ENCODE data around the gene BBIP1. TPM values are rescaled to one million over a fixed set of nuclear protein-coding genes. Genes with fewer than 3 reads are reported as not detected.
A peak's percentile ranks its signal among the peaks of the same experiment; 100 is the strongest.

BBIP1 gene
- total RNA-seq, 1 donor = 32.2 TPM

DNA sequence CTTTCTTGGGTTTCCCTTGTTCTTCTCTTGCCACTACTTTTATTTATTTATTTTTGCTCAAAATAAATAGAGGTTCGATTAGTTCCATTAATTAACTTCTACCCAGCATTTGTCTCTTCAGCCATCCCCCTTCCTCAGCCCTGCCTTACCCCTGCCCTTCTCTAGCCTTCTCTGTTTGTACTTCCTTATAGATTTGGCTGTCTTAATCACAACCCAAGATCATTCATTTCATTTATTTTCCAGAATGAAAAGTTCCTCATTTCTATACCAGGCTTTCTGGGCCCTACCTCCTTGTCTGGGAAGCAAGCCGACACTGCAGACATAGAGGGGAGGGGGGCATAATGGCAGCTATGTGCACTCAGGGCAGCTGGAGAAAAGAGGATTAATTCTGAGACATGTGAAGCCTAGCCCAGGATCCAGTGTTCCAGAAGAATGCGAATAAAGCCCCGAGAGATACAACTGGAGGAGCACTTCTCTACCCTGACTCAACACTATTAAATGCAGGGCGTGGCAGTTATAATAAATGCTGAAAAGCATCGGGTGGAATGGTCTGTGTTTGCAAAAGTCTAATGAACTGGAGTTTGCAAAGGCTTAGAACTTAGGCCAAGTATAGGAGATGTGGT, 53.7 kb downstream of the BBIP1 start:
- no peaks in the 10 kb centered on the region for H3K79me2 ChIP-seq (ENCODE audit: insufficient read depth, low read length)
- H3K27ac ChIP-seq (ENCODE audit: low read depth, low read length) = no peak overlapping the region
- no peaks in the 10 kb centered on the region for H3K36me3 ChIP-seq (ENCODE audit: insufficient read depth, low read length)
- no peaks in the 10 kb centered on the region for H3K9me3 ChIP-seq (ENCODE audit: low read depth, low read length)
- H3K4me3 ChIP-seq (ENCODE audit: insufficient read depth, low read length) = no peak overlapping the region
- H3K27me3 ChIP-seq (ENCODE audit: insufficient read depth, low read length) = no peaks in the 10 kb centered on the region
- peak overlapping the region; percentile 17 for H3K4me2 ChIP-seq (ENCODE audit: insufficient read depth, low read length)
- TF ChIP-seq, protein P1, sequence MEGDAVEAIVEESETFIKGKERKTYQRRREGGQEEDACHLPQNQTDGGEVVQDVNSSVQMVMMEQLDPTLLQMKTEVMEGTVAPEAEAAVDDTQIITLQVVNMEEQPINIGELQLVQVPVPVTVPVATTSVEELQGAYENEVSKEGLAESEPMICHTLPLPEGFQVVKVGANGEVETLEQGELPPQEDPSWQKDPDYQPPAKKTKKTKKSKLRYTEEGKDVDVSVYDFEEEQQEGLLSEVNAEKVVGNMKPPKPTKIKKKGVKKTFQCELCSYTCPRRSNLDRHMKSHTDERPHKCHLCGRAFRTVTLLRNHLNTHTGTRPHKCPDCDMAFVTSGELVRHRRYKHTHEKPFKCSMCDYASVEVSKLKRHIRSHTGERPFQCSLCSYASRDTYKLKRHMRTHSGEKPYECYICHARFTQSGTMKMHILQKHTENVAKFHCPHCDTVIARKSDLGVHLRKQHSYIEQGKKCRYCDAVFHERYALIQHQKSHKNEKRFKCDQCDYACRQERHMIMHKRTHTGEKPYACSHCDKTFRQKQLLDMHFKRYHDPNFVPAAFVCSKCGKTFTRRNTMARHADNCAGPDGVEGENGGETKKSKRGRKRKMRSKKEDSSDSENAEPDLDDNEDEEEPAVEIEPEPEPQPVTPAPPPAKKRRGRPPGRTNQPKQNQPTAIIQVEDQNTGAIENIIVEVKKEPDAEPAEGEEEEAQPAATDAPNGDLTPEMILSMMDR (IDR thresholded peaks at IDR 0.05; ENCODE audit: extremely low read depth, low read depth, low read length) = no peak
- H4K20me1 ChIP-seq (ENCODE audit: insufficient read depth, low read length) = no peaks in the 10 kb centered on the region
- peaks cover 19% of the 10 kb centered on the region for H3K4me1 ChIP-seq (ENCODE audit: insufficient read depth, low read length)
- peak overlapping the region; percentile 83 for H2AFZ ChIP-seq (ENCODE audit: low read length)
- DNase-seq (ENCODE audit: insufficient read length, low spot score, missing footprints) = no peak

DNA sequence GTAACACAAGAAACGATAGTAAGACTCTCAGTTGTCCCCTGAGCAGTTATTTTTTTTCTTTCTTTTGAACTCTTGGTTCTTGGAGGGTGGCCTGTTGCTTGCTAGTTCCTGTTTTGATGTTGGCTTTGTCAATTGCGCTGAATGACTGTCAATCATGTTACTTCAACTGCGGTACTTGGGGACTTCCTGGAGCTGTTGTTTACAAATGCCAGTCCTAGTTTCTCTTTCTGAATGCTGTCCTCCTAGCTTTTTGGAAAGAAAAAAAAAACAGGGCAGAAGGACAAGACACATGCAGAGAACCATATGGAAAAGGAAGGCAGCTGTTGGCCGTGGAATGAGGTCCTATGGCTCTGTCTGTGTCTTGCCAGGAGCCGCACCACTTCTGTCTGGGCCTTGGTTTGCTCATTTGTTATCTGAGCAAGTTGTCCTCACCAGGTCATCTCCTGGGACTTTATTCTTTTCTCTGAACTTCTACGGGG, 54.3 kb downstream of the BBIP1 start:
- H3K27ac ChIP-seq (ENCODE audit: low read depth, low read length) = no peak overlapping the region
- no peaks in the 10 kb centered on the region for H3K27me3 ChIP-seq (ENCODE audit: insufficient read depth, low read length)
- H4K20me1 ChIP-seq (ENCODE audit: insufficient read depth, low read length) = no peaks in the 10 kb centered on the region
- no peaks in the 10 kb centered on the region for H3K36me3 ChIP-seq (ENCODE audit: insufficient read depth, low read length)
- H3K4me1 ChIP-seq (ENCODE audit: insufficient read depth, low read length) = peaks cover 25% of the 10 kb centered on the region
- H3K9me3 ChIP-seq (ENCODE audit: low read depth, low read length) = no peaks in the 10 kb centered on the region
- peak overlapping the region; percentile 83 for H2AFZ ChIP-seq (ENCODE audit: low read length)
- no peak overlapping the region for H3K4me3 ChIP-seq (ENCODE audit: insufficient read depth, low read length)
- H3K79me2 ChIP-seq (ENCODE audit: insufficient read depth, low read length) = no peaks in the 10 kb centered on the region
- DNase-seq (ENCODE audit: insufficient read length, low spot score, missing footprints) = no peak
- H3K4me2 ChIP-seq (ENCODE audit: insufficient read depth, low read length) = peak overlapping the region; percentile 36
- TF ChIP-seq, protein P1 (IDR thresholded peaks at IDR 0.05; ENCODE audit: extremely low read depth, low read depth, low read length) = no peak

DNA sequence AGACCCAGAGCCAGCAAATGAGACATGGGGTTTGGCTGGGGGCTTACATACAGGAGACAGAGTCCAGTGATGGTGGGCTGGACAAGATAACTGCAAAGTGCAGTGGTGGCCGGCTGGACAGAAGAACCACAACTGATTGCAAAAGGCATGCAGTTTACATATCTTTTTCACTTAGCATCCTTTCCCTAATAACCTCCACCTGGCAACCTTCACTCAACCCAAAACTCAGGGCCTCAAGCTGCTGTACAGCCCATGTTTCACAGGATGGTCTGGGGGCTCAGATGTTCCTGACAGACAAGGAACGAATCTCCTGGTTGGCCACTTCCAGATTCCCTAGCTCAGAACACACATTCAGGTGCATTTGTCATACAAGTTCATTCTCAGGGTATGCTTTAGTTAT, 55.0 kb downstream of the BBIP1 start:
- Histone ChIP-seq H3K79me2 (ENCODE audit: insufficient read depth, low read length) (no peaks in the 10 kb centered on the region), H3K4me3 (ENCODE audit: insufficient read depth, low read length) (no peak overlapping the region), H3K36me3 (ENCODE audit: insufficient read depth, low read length) (no peaks in the 10 kb centered on the region), H3K4me2 (ENCODE audit: insufficient read depth, low read length) (no peak overlapping the region), H3K27ac (ENCODE audit: low read depth, low read length) (no peak overlapping the region), H2AFZ (ENCODE audit: low read length) (no peak overlapping the region), H3K4me1 (ENCODE audit: insufficient read depth, low read length) (peaks cover 26% of the 10 kb centered on the region), H3K27me3 (ENCODE audit: insufficient read depth, low read length) (no peaks in the 10 kb centered on the region), H4K20me1 (ENCODE audit: insufficient read depth, low read length) (no peaks in the 10 kb centered on the region), H3K9me3 (ENCODE audit: low read depth, low read length) (no peaks in the 10 kb centered on the region)
- DNase-seq (ENCODE audit: insufficient read length, low spot score, missing footprints) = no peak
- TF ChIP-seq, protein P1 (IDR thresholded peaks at IDR 0.05; ENCODE audit: extremely low read depth, low read depth, low read length) = no peak

DNA sequence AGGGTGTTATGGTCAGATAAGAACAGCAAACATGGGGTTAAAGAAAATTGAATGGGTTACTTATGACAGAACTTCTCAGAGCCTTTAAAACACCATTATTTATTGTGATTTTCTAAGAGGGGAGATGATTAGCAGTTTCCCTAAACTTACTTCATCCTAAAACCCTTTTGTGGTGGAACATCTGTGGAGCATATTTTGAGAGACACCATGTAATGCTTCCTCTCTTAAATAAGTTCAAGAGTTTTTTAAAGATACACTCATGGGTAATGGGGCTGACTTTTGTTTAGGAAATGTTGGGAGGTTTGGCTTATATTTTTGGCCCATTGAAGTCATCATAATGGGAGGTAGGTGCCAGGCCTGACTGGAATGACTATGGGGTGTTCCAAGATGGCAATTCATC, 55.6 kb downstream of the BBIP1 start:
- TF ChIP-seq, protein P1 (IDR thresholded peaks at IDR 0.05; ENCODE audit: extremely low read depth, low read depth, low read length) = no peak
- Histone ChIP-seq H3K4me2 (ENCODE audit: insufficient read depth, low read length) (no peak overlapping the region), H2AFZ (ENCODE audit: low read length) (no peak overlapping the region), H3K79me2 (ENCODE audit: insufficient read depth, low read length) (no peaks in the 10 kb centered on the region), H3K9me3 (ENCODE audit: low read depth, low read length) (no peaks in the 10 kb centered on the region), H3K27me3 (ENCODE audit: insufficient read depth, low read length) (no peaks in the 10 kb centered on the region), H3K4me1 (ENCODE audit: insufficient read depth, low read length) (peaks cover 26% of the 10 kb centered on the region), H3K27ac (ENCODE audit: low read depth, low read length) (no peak overlapping the region), H3K36me3 (ENCODE audit: insufficient read depth, low read length) (no peaks in the 10 kb centered on the region), H3K4me3 (ENCODE audit: insufficient read depth, low read length) (no peak overlapping the region), H4K20me1 (ENCODE audit: insufficient read depth, low read length) (no peaks in the 10 kb centered on the region)
- no peak for DNase-seq (ENCODE audit: insufficient read length, low spot score, missing footprints)

Measured in osteoblast (primary cell).